Activated naive CD4-positive, alpha-beta T cell treated with anti-CD3 and anti-CD28 coated beads, Interleukin-2, amount 50 U/mL, for 72 hours (primary cell): ENCODE results near the gene MTAP. TPM values are rescaled to one million over a fixed set of nuclear protein-coding genes. Genes with fewer than 3 reads are reported as not detected.
"Not testable (repeated sequence)": the region's sequence is repeated elsewhere in the genome, so short reads cannot be mapped to it uniquely, and the experiment has no call there.

ENCODE experiments used
- ATAC-seq, 2 donors: fragments of 150-1000 bp; cut with Tn5 transposase; 2 replicates each; pipeline ENCODE4 v1.10.0; 2021; ENCODE audit warnings: mild to moderate bottlenecking in 2 of 2, moderate library complexity in 2 of 2
- DNase-seq, 2 donors: peaks; one replicate each; pipeline ENCODE4 v3.0.0; 2021 to 2022; ENCODE audit warnings: low spot score in 2 of 2
- H3K27ac Mint-ChIP-seq, 2 donors: one replicate each; pipeline ENCODE4 v1.8.0; 2022; ENCODE audit warnings: mild to moderate bottlenecking in 2 of 2, mixed read lengths in 2 of 2
- H3K36me3 Mint-ChIP-seq, 2 donors: one replicate each; pipeline ENCODE4 v1.8.0; 2022; ENCODE audit warnings: mixed read lengths in 2 of 2
- H3K9me3 Mint-ChIP-seq, 2 donors: one replicate each; pipeline ENCODE4 v1.8.0; 2022; ENCODE audit warnings: mixed read lengths in 2 of 2
- total RNA-seq, 2 donors: library from RNA; stranded (reverse); gene quantifications; one replicate each; pipeline ENCODE4 v1.2.3, GENCODE V29; 2022

The MTAP gene
- total RNA-seq, 2 donors from 2014 or later: 50.2 to 56.8 TPM

DNA sequence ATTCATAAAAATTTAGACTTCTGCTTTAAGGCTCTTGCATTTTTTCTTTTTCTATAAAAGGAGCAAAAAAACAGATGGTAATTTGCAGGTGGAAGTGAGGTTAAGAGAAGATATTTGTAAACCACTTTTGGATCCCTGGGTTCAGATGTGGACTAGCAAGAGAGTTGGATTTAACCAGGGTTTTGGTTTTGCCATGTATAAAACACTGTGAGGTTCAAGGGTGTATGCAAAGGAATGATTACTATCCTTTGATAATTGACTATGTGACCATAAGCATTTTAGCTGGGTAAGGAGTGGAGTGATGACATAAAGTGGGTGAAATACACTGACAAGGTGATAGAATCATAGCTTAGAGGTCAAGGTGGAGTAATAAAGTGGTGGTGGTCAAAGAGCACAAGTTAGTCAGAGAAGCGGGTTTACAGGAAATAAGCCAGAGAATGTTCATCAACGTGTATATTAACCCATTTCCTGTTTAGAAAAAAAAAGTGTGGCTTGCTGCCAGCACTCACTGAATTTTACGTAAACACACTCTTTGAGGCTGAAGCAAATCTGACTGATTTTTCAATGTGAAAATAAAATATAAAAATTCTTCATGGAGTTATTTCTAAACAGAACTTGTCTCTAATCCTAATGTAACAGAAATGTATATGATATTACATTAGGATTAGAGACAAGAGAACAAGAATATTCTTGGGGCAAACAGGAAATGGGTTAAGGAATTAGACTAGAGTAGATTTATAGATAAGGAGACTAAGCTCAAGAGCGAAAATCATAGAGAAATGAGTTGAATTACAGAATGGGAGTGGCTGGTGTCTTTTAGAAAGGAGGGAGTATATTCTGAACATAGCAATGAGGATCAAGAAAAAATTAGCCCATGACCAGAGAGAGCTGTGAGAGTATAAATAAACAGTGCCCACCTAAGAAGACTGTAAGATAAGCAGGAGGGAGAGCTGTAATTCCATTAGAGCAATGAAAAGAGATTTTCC is 117.2 kb downstream of the MTAP start:
- Mint-ChIP-seq H3K36me3 (peaks cover 6 to 9% of the 10 kb centered on the region in 2 donors), H3K27ac (peak overlapping the region in 1 of 2 donors; percentile 22), H3K9me3 (peaks cover 9 to 26% of the 10 kb centered on the region in 2 donors)
- ATAC-seq (peak; percentile 51 to 55), DNase-seq (peak in 1 of 2 donors; percentile 4)

DNA sequence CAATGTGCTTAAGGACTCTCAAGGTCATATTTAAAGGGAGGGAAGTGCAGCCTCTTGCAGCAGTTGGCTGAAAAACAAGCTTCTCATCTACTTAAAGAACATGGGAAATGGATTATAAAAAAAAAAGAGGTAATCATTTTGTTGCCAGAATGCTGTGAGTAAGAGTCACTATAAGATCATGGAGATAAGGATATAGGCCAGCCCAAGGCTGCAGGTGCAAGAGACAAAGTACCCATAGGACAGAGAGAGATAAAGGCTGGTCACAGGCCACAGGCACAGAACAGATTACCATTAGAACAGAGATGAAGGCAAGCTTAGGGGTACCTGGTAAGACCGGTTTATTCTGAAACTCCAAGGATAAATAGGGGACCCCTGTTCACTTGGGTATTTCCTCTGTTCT is 121.3 kb downstream of the MTAP start:
- DNase-seq: no peak

DNA sequence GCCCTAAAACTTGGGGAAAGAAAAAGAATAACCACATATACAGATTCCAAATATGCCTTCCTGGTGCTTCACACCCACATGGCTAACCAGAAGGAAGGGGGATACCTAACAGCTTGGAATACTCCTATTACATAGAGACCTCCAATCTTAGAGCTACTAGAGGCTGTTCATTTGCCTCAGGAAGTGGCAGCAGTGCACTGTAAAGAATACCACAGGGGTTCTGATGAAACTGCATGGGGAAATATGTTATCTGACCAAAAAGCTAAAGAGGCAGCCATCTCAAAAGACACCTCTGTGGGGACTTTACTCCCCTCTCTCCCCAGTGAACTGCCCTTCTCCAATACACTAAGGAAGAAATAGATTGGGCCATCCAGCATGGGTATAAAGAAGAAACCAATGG is 125.3 kb downstream of the MTAP start:
- ATAC-seq (no peak), DNase-seq (no peak)
- H3K27ac Mint-ChIP-seq: no peak overlapping the region
- H3K9me3 Mint-ChIP-seq: no peaks in the 10 kb centered on the region
- H3K36me3 Mint-ChIP-seq: peaks cover 0 to 7% of the 10 kb centered on the region in 2 donors

More for the DNA sequence above, 121.3 kb downstream of the MTAP start:
- Mint-ChIP-seq H3K9me3 (peaks cover 5 to 6% of the 10 kb centered on the region in 2 donors), H3K36me3 (peaks cover 2 to 3% of the 10 kb centered on the region in 2 donors), H3K27ac (no peak overlapping the region)
- no peak for ATAC-seq

DNA sequence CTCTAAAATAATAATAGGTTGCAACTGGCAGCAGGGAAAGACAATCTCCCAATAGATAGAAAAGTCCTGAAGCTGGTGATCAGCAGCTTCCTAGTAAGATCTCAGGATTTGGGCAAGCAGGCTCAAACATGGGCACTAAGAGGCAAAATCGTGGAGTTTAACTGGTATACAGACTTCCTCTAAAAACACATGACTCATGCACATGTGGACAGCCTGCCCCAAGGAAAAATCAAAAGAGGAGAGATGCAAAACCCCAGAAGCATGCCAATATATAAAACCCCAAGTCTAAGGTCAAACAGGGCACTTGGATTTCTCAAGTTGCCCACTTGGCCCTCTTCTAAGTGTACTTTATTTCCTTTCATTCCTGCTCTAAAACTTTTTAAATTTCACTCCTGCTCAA is 129.0 kb downstream of the MTAP start:
- ATAC-seq (no peak), DNase-seq (no peak)
- no peak overlapping the region for H3K27ac Mint-ChIP-seq
- peaks cover 0 to 7% of the 10 kb centered on the region in 2 donors for H3K36me3 Mint-ChIP-seq
- no peaks in the 10 kb centered on the region for H3K9me3 Mint-ChIP-seq

DNA sequence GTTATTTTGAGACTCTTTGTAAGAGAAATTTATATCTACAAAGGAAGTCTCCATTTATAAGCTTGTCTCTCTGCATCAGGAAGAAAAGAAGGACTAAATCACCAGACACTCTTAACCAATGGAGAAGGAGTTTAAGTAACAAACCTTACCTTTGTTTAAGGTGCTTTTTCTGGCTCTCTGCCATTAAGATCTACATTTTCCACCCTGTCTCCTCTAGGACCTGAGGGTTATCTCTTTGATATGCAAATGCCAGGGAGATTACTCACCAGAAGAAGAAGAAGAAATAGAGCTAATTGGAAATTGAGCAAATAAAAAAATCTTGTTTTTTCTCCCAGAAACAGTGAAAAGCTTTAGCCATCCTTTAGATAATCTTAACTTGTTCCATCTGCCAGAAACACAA is 130.8 kb downstream of the MTAP start:
- H3K9me3 Mint-ChIP-seq: no peaks in the 10 kb centered on the region
- no peak overlapping the region for H3K27ac Mint-ChIP-seq
- peaks cover 0 to 7% of the 10 kb centered on the region in 2 donors for H3K36me3 Mint-ChIP-seq
- ATAC-seq: no peak
- DNase-seq: no peak

DNA sequence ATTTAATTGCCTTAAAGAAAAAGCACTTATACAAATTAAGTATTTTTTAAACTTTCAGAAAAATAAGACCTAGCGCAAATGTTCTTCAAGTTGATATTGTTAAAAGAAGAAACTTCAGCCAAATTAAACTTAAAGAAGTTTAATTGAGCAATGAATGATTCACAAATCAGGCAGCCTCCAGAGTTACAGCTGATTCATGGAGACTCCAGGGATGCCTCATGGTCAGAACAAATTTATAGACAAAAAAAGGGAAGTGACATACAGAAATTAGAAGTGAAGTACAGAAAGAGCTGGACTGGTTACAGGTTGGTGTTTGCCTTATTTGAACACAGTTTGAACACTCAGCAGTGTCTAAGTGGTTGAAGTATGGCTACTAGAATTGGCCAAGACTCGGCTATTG is 131.4 kb downstream of the MTAP start:
- ATAC-seq (no peak), DNase-seq (no peak)
- no peaks in the 10 kb centered on the region for H3K9me3 Mint-ChIP-seq
- H3K36me3 Mint-ChIP-seq: peaks cover 0 to 7% of the 10 kb centered on the region in 2 donors
- H3K27ac Mint-ChIP-seq: no peak overlapping the region

DNA sequence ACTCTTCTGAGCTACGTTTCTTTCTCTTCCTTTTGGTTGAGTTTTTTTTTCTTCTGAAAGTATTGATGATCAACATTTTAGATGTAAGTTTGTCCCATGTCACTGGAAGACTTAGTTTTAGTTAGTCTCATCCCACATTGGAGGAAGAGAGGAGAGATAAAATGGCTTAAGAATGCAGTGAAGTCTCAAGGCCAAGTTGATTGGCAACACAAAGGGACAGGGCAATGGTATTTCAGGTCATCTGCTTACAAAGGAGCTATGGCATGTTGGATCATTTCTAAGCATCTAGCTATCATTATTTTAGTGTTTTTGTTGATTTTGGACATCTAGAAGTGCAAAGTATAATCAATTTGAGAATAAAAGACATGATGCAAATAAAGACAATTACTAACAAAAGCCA is 133.2 kb downstream of the MTAP start:
- no peaks in the 10 kb centered on the region for H3K36me3 Mint-ChIP-seq
- DNase-seq: no peak
- no peak for ATAC-seq
- H3K27ac Mint-ChIP-seq: no peak overlapping the region
- H3K9me3 Mint-ChIP-seq: no peaks in the 10 kb centered on the region

DNA sequence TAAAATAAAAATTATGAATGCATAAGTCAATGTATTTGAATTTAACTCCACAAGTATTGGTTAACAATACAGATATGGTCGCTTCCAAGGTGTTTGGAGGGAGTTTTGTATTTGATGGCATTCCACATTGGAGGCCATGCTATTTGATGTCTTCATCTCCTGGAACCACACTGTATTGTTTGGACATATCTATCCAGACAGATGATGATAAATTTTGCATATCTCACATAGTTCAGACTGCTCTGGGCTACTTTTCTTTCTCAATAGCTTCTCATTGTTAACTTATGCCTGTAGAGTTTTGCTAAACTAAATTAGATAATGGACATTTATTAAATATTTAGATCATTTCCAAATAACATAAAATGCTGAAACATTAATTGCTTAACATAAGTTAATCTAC is 133.7 kb downstream of the MTAP start:
- Mint-ChIP-seq H3K36me3 (no peaks in the 10 kb centered on the region), H3K9me3 (no peaks in the 10 kb centered on the region), H3K27ac (no peak overlapping the region)
- no peak for DNase-seq
- no peak for ATAC-seq

DNA sequence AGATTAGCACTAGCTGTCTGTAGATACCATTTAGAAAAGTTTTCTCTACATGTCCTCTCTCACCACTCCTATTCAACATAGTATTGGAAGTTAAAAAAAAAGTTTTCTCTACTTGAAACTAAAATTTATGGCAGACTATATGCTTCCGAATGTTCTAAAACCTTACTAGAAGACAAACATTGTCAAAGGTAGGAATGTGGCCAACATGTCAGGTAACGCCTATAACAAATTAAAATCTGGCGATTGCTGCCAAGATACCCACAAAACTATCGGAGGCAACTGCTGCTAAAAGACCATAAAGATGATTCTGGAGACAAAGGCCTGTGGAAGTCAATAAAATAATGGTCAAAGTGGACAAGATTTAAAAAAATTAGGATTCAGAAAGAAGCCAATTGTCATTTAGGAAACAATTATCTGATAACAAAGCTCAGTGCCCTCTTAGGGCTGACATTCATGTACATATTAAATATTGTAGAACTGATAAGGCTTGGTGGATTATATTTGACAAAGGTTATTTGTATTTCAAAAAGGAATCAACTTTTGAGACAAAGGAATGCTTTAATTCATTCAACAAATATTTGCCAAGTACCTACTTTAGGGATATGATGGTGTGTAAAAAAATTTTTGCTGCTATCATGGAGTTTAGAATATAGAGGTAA is 139.0 kb downstream of the MTAP start:
- ATAC-seq: no peak
- no peak for DNase-seq
- peaks cover 0 to 9% of the 10 kb centered on the region in 2 donors for H3K36me3 Mint-ChIP-seq
- H3K27ac Mint-ChIP-seq: no peak overlapping the region
- H3K9me3 Mint-ChIP-seq: no peaks in the 10 kb centered on the region

DNA sequence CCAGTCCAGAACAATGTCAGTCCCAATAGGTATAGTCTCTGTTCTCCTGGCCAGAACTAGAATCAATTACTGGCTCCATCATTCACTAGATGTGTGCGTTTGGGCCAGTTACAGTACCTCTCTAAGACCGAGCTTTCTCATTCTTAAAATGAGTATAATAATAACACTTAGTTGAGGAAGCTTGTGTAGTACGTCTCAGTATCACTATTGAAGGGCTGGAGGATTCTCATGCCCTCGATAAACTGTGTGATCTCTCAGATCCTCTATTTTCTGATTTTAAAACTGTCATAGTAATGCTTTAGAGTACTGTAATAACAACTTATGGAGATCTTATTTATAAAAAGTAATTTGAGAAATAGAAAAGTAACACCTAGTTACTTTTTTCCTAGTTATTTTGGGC is 141.0 kb downstream of the MTAP start:
- Mint-ChIP-seq H3K27ac (no peak overlapping the region), H3K36me3 (peaks cover 0 to 13% of the 10 kb centered on the region in 2 donors), H3K9me3 (peaks cover 0 to 5% of the 10 kb centered on the region in 2 donors)
- ATAC-seq: no peak
- no peak for DNase-seq

DNA sequence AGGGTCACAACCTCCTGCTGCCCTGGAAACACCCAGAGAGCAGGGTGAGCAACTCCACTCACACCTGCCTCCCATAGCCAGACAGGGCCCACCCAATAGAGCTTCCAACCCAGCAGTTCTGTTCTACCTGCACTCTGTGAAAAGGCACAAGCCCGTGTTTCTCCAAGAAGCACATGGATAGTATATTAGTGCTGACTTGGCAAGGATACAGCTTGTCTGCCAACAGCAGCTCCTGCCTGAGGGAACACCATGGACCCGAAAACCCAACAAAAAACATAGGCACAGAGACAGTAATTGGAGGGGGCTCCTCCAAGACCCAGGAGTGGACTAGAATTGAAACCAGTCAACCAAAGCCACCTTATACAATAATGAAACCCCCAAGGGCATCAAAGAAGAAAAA is 143.2 kb downstream of the MTAP start:
- DNase-seq (no peak), ATAC-seq (no peak)
- no peak overlapping the region for H3K27ac Mint-ChIP-seq
- peaks cover 5% of the 10 kb centered on the region in 2 donors for H3K9me3 Mint-ChIP-seq
- H3K36me3 Mint-ChIP-seq: peaks cover 0 to 13% of the 10 kb centered on the region in 2 donors

DNA sequence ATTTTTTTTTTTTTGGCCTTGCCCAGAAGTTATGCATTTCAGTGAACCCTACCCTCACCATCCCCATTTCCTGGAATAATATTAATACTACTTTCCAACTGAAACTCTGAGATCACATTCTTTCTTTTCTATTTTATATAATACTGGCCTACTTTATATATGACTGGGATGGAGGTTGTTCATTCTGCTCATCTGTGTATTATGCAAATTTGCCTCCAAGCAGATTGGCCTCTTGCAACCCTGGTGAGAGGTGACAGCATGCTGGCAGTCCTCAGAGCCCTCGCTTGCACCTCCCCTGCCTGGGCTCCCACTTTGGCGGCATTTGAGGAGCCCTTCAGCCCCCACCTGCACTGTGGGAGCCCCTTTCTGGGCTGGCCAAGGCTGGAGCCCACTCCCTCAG is 156.4 kb downstream of the MTAP start:
- DNase-seq: no peak
- Mint-ChIP-seq H3K9me3 (peaks cover 0 to 11% of the 10 kb centered on the region in 2 donors), H3K36me3 (peaks cover 7 to 12% of the 10 kb centered on the region in 2 donors), H3K27ac (no peak overlapping the region)
- peak in 1 of 2 donors; percentile 69 for ATAC-seq

DNA sequence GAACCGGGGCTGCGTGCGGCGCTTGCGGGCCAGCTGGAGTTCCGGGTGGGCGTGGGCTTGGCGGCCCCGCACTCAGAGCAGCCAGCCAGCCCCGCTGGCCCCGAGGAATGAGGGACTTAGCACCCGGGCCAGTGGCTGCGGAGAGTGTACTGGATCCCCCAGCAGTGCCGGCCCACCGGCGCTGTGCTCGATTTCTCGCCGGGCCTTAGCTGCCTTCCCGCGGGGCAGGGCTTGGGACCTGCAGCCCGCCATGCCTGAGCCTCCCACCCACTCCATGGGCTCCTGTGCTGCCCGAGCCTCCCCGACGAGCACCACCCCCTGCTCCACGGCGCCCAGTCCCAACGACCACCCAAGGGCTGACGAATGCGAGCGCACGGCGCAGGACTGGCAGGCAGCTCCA is 156.8 kb downstream of the MTAP start:
- peaks cover 8 to 13% of the 10 kb centered on the region in 2 donors for H3K36me3 Mint-ChIP-seq
- DNase-seq, ATAC-seq, H3K27ac Mint-ChIP-seq: not testable (repeated sequence)
- peaks cover 0 to 11% of the 10 kb centered on the region in 2 donors for H3K9me3 Mint-ChIP-seq

DNA sequence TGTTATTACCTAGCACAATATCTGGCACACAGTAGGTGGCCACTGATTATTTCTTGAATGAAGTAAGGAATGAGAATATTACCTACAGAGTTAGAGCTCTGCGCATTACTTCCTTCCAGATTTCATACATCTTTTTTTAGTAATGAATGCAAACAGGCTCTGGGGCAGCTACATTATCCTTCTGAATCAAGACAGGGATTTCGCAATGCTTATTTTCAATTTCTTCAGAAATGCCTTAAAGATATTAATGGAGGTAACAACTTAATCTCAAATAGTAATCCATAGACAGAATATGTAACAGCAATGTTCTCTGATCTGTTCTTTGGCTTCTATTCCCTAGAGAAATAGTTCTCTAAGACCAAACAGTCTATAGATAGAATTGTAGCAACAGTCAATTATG is 159.1 kb downstream of the MTAP start:
- no peak for ATAC-seq
- H3K36me3 Mint-ChIP-seq: peaks cover 17 to 25% of the 10 kb centered on the region in 2 donors
- peaks cover 0 to 17% of the 10 kb centered on the region in 2 donors for H3K9me3 Mint-ChIP-seq
- no peak for DNase-seq
- H3K27ac Mint-ChIP-seq: no peak overlapping the region

DNA sequence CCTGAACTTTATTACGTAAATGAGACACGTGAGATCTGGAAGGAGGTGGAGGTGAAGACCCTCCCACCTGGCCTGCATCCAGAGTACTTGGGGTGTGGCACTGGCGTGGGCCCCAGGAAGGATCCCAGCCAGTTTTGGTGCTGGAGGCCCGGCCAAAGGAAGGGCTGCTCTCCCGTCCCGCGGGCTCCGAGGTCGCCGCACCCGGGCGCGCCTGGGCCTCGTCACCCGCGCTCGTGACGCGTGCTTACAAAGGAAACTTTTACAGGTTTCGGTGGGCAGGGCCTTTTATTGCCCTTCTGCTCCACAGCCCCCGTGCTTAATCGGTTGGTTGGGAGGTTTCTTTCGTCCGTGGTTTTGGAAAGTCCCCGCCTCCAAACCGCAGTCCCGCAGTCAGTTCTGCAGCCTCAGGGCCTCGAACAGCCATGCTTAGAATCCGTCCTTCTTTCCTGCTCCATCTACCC is 162.5 kb downstream of the MTAP start:
- ATAC-seq: peak; percentile 69 to 72
- Mint-ChIP-seq H3K36me3 (peaks cover 36 to 49% of the 10 kb centered on the region in 2 donors), H3K27ac (no peak overlapping the region), H3K9me3 (peaks cover 8 to 39% of the 10 kb centered on the region in 2 donors)
- DNase-seq: peak; percentile 21 to 53

DNA sequence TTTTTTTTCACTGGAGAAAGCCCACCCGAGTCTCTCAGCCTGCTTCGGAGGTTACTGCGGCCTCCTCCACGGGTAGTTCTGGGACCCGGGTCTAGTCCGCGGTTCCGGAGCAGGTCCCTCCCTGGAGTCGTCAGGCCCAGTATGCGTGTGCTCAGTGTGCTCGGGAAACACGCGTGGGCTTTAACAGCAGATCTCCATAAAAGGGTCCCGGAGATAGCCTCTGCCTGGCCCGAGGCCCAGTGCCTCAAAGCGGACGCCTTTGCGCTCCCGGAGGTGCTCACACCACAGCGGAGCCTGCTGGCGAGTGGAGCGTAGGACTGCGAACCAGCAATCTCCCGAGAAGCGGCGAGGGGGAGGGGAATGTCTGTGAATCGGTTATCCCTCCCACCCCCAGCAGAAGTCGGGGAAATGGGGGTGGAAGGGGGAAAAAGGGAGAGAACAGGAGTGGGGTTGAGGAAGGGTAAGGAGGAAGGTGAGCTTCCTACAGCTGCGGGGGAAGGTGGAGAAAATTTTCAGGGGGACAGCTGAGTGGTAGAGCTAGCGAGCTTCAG is 163.0 kb downstream of the MTAP start:
- DNase-seq (peak in 1 of 2 donors; percentile 54), ATAC-seq (peak; percentile 34 to 78)
- Mint-ChIP-seq H3K27ac (peak overlapping the region in 1 of 2 donors; percentile 73), H3K36me3 (peaks cover 40 to 54% of the 10 kb centered on the region in 2 donors), H3K9me3 (peaks cover 12 to 44% of the 10 kb centered on the region in 2 donors)
